ENCODE data around the gene KCNQ5.

DNA sequence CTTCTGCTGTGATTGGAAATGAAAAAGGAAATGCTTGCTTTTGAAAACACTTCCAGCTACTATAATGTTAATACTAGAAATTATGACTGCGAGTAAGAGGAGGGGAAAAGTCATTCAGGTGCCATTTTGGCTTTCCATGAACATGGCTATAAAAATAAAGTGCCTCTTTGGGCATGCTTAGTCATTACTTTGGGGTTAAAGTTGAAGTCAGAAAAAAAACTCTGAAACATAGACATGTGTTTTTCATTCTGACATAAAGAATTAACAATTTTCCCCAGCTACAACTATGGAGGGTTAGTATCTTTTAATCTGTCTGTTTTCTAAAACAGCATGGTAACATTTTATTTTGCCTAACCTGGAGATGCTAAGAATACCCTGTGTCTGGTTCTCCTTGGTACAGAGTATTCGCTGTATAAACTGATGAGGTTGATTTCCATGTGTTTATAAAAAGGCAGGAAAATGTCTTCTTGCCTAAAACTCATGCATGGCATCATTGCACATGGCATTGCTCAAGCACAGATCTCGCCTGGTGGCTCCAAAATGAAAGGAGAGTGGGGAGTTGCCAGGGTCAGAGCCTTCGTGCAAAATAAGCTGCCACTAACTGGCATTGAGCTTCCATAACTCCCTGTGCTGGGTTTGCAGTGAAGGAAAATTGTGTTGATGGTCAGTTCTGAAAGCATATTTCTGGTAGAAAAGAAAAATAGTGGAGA lies 188.9 kb downstream of the KCNQ5 start:
- TF ChIP-seq POLR2A (IDR thresholded peaks at IDR 0.05) (no peak), POLR2AphosphoS5 (IDR thresholded peaks at IDR 0.05) (no peak), CTCF (IDR thresholded peaks at IDR 0.05) (no peak), EP300 (IDR thresholded peaks at IDR 0.05; ENCODE audit: low read depth) (no peak)

Data from transverse colon (tissue), 4 donors.